NT2/D1 (cell line): ENCODE results near the gene ALKAL2.

Experiments used
- SUZ12 ChIP-seq: IDR thresholded peaks from 2 replicates; pipeline ENCODE4 v1.6.1; 2011; ENCODE audit not compliant: insufficient read length, insufficient read depth; ENCODE audit errors: extremely low read depth
- YY1 ChIP-seq: IDR thresholded peaks from 2 replicates; pipeline ENCODE4 v1.6.1; 2011; ENCODE audit not compliant: insufficient read length, insufficient read depth
- ZNF274 ChIP-seq: IDR thresholded peaks from 2 replicates; pipeline ENCODE4 v1.6.1; 2011; ENCODE audit warnings: mild to moderate bottlenecking, low read depth, low read length

DNA sequence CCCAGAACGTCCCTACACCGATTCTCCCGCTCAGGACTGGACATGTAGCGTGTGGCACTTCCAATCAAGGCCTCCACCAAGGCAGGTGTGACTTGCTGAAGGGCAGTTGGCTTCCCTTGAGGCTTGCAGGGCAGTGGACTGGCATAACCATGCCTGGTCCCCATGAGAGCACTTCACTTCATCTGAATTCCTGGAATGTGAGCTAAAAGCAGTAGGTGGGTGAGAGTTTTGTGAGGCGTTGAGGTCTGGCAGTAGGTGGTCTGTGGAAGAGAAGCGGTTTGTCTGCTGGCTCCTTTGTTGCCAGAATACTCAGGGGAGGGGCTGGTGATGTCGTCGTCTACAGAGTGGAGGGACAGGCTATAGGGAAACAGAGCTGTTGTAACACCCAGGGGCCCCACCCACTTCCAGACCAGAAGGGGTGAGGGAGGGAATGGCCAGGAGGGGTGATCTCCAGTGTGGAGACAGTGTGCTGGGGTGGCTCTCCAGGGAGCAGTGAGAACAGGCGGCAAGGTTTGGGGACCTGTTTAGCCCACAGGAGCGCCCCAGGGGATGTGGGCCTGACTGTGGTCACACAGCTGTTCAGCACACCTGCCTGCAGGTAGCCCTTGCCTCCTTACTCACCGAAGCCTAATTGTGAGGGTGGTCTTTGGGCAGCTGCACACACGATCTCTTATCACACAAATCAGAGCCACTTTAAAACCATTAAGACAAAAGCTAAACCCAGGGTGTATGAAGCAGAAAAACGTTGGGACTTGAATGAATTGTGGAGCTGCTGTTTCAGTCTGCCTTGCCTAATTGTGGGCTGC, 21.5 kb upstream of the ALKAL2 start:
- no peak for TF ChIP-seq YY1
- no peak for TF ChIP-seq SUZ12
- TF ChIP-seq ZNF274: no peak
